GM12865 (cell line): ENCODE data around the gene TBCD.

Experiments used
- DNase-seq: peaks from one replicate; pipeline ENCODE4 v3.0.0; 2010; ENCODE audit warnings: low read depth
- H3K4me3 ChIP-seq: 2 replicates; pipeline ENCODE4 v1.5.1; 2011; ENCODE audit warnings: mild to moderate bottlenecking, low read depth, low read length, control low read depth
- CTCF ChIP-seq: IDR thresholded peaks from 2 replicates; pipeline ENCODE4 v1.5.1; 2011; ENCODE audit warnings: low read length, control low read depth, low read depth, inconsistent platforms; ENCODE audit not compliant: insufficient read depth; ENCODE audit errors: missing control alignments

Gene TBCD

GRCh38 chr17:82915010-82915756 lies 163.3 kb downstream of the TBCD start:
- H3K4me3 ChIP-seq: no peak overlapping the region
- DNase-seq: peak; percentile 31
- no peak for TF ChIP-seq CTCF

- peak; percentile 28 for DNase-seq
- H3K4me3 ChIP-seq: no peak overlapping the region
- TF ChIP-seq CTCF: no peak
These were observed 163.8 kb downstream of the TBCD start for GRCh38 chr17:82915757-82916027.

DNA sequence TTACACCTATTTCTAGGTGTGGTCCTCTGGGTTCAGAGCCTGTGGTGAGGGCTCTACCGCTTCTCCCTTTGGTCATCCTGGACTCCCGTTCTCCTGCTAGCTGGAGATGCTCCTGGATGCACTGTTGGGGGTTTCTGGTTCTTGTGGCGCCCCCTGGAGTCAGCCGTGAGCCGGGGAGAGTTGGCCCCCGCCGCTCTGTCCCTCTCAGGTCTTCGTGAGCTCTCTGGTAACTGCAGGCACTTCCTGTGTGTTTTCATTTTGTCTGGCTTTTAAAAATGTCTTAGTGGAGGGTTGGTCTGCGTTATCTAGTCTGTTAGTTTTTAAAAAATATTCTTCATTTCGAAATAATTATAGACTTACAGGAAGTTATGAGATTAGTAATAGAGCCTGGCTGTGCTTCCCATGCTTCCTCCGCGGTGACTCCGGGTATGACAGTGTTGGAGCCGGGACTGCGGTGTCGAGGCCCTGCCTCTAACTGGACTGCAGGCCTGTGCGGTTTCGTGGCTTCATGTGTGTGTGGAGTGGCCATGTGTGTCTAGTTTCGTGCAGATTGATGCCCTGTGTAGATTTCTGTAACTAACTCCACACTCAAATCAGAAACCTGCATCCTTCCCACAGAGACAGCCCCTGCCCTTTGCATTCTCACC lies 166.0 kb downstream of the TBCD start:
- H3K4me3 ChIP-seq: no peak overlapping the region
- DNase-seq: no peak
- peak; percentile 22 for TF ChIP-seq CTCF

GRCh38 chr17:82918508-82918907 lies 166.6 kb downstream of the TBCD start:
- no peak overlapping the region for H3K4me3 ChIP-seq
- no peak for DNase-seq
- TF ChIP-seq CTCF: no peak

DNA sequence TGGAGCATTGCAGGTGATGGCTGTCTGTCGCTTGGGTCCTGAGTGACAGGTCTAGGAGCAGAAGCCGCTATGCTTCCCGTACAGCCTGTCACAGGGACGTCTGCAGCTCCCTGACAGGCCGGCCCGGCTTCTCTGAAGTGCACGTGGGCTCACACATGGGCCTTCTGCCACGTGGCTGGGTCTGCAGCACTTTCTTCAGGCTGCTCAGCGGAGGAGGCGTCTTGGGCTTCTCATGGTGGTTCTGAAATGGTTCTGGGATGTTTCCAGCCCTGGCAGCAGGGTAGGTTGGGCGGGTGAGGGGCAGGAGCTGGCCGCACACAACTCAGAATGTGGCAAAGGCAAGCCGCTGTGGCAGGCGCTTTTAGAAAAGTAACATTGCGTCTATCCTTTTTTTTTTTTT lies 168.3 kb downstream of the TBCD start:
- H3K4me3 ChIP-seq: no peak overlapping the region
- DNase-seq: no peak
- no peak for TF ChIP-seq CTCF

GRCh38 chr17:82920715-82921114 lies 168.8 kb downstream of the TBCD start:
- H3K4me3 ChIP-seq: no peak overlapping the region
- TF ChIP-seq CTCF: no peak
- no peak for DNase-seq

- DNase-seq: no peak
- H3K4me3 ChIP-seq: no peak overlapping the region
- no peak for TF ChIP-seq CTCF
These were observed 169.6 kb downstream of the TBCD start for GRCh38 chr17:82921426-82921825.
